ENCODE data around the gene PDXK. TPM values are rescaled to one million over a fixed set of nuclear protein-coding genes. Genes with fewer than 3 reads are reported as not detected.

The PDXK gene
- total and polyA plus RNA-seq, 9 of the 15 experiments (the other 6 are each of a cell fraction or from before 2014, with no cell fraction given): 5.6 to 162 (median 76.5) TPM

- no peak for TF ChIP-seq CHD7 (IDR thresholded peaks at IDR 0.05; ENCODE audit: low read depth, low read length)
- no peak for TF ChIP-seq SPI1 (IDR thresholded peaks at IDR 0.05; ENCODE audit: borderline replicate concordance, low read depth, low read length)
- TF ChIP-seq NFRKB (IDR thresholded peaks at IDR 0.05; ENCODE audit: low read depth): no peak
- peak; percentile 73 for TF ChIP-seq ZNF583 (CRISPR knock-in tag; IDR thresholded peaks at IDR 0.05)
- no peak for TF ChIP-seq ZC3H11A (IDR thresholded peaks at IDR 0.05; ENCODE audit: low read depth, low read length)
- 0 out of 2 replicates have a peak, but pooled peaks have one; percentile 44 for TF ChIP-seq ELF4 (CRISPR knock-in tag; IDR thresholded peaks at IDR 0.05)
- TF ChIP-seq CCNT2 (IDR thresholded peaks at IDR 0.05; ENCODE audit: borderline replicate concordance, extremely low read depth, insufficient read length, low read depth, low read length): peak; percentile 68
- TF ChIP-seq CEBPZ (IDR thresholded peaks at IDR 0.05; ENCODE audit: borderline replicate concordance, low read depth, low read length): no peak
- no peak for TF ChIP-seq MCM3 (IDR thresholded peaks at IDR 0.05)
- TF ChIP-seq ZNF551 (CRISPR knock-in tag; IDR thresholded peaks at IDR 0.05): no peak
- peak in 1 of 3 experiments; percentile 6 for TF ChIP-seq YY1 (IDR thresholded peaks at IDR 0.05; ENCODE audit: borderline replicate concordance in 1 of 3, control insufficient read depth in 1 of 3, extremely low read depth in 1 of 3, insufficient read depth in 3 of 3, insufficient read length in 1 of 3, insufficient replicate concordance in 2 of 3, low read depth in 1 of 3, low read length in 2 of 3)
Measured at GRCh38 chr21:43775795-43776430, 57.0 kb downstream of the PDXK start, which contains the start of gene CSTB (continued).

Measured in K562 (cell line).